Prostate gland (tissue), 2 donors: ENCODE data around the gene TRPM3. TPM values are rescaled to one million over a fixed set of nuclear protein-coding genes. Genes with fewer than 3 reads are reported as not detected.

Experiments
- DNase-seq: peaks from one replicate; pipeline ENCODE4 v3.0.0-alpha.2; 2019; ENCODE audit warnings: low spot score
- H3K27ac ChIP-seq, 2 donors: fragments of 200-600 bp; sonication (generic); 2 replicates each; pipeline ENCODE4 v1.5.1; 2017 to 2019
- H3K27me3 ChIP-seq: fragments of 200-600 bp; sonication (generic); replicated peaks from 2 replicates; pipeline ENCODE4 v1.5.1; 2019; ENCODE audit not compliant: insufficient read depth
- H3K36me3 ChIP-seq, 2 donors: fragments of 200-600 bp; sonication (generic); 1 replicate in 1 of 2; 2 replicates in 1 of 2; pipeline versions ENCODE4 v1.5.1 to v1.8.1; 2017 to 2019
- H3K4me1 ChIP-seq: fragments of 200-600 bp; sonication (generic); replicated peaks from 2 replicates; pipeline ENCODE4 v1.5.1; 2019
- H3K4me3 ChIP-seq, 2 donors: fragments of 200-600 bp; sonication (generic); 2 replicates each; pipeline ENCODE4 v1.5.1; 2017 to 2019
- H3K9me3 ChIP-seq: fragments of 200-600 bp; sonication (generic); 2 replicates; pipeline ENCODE4 v1.5.1; 2017
- CTCF ChIP-seq, 4 experiments: fragments of 200-600 bp in 2 of 4; fragments of 450-650 bp in 2 of 4; sonication (generic) in 2 of 4; IDR thresholded peaks; 1 replicate in 3 of 4; 2 replicates in 1 of 4; pipeline ENCODE4 v1.5.1; 2016 to 2019; ENCODE audit warnings: antibody characterized with exemption in 4 of 4, mild to moderate bottlenecking in 2 of 4, moderate library complexity in 2 of 4
- POLR2A ChIP-seq: fragments of 450-650 bp; IDR thresholded peaks from one replicate; pipeline ENCODE4 v1.6.1; 2016; ENCODE audit warnings: antibody characterized with exemption, mild to moderate bottlenecking
- POLR2AphosphoS5 ChIP-seq: sonication (generic); formaldehyde crosslinking; IDR thresholded peaks from one replicate; pipeline ENCODE4 v1.6.1; 2017; ENCODE audit warnings: antibody characterized with exemption
- WGBS: methylation state at CpG from one replicate; pipeline ENCODE4 v1.1.5; 2018; 5-methylcytosine and 5-hydroxymethylcytosine counted together
- intact Hi-C: fragments of 100-400 bp; cut with DNase I; formaldehyde crosslinking; loops from one replicate; pipeline ENCODE4 v1.14.2; 2022
- total RNA-seq, 2 donors: library from RNA; depleted of rRNA; stranded (reverse); fragments of >200 nt; gene quantifications; one replicate each; pipeline ENCODE4 v1.1.0, GENCODE V29; 2016

The TRPM3 gene
- total RNA-seq, 2 donors from 2014 or later: 0.32 to 18.7 TPM

DNA sequence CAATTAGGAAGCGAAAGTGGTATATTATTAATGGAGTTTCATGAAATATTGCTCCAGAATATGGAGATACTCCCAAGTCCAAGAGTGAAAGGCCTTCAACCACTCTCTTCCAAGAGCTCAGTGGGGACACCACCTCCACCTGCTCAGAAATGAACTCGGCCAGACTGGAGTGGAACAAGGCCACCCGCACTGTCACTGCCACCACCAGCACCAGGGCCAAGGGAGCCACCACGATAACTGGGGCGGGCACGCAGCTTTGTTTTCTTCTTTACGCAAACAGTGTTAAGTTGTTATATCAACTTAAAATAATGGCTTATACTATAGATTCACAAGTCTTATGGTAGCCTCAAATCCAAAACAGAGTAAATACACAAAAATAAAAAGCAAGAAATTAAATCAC, 204.1 kb downstream of the TRPM3 start:
- no peaks in the 10 kb centered on the region for H3K4me1 ChIP-seq
- no peak overlapping the region for H3K27ac ChIP-seq
- no peaks in the 10 kb centered on the region for H3K9me3 ChIP-seq
- H3K27me3 ChIP-seq: no peaks in the 10 kb centered on the region
- no peaks in the 10 kb centered on the region for H3K36me3 ChIP-seq
- intact Hi-C loops: no loop called here
- H3K4me3 ChIP-seq: no peak overlapping the region
- WGBS: 98% methylated on average over 7 of the region's 7 CpGs
- TF ChIP-seq POLR2AphosphoS5 (no peak), CTCF (IDR thresholded peaks at IDR 0.05) (no peak), POLR2A (no peak)
- no peak for DNase-seq

- H3K4me1 ChIP-seq: no peaks in the 10 kb centered on the region
- no peak for TF ChIP-seq CTCF (IDR thresholded peaks at IDR 0.05)
- TF ChIP-seq POLR2A: no peak
- TF ChIP-seq POLR2AphosphoS5: no peak
- intact Hi-C loops: no loop called here
- no peaks in the 10 kb centered on the region for H3K36me3 ChIP-seq
- no peaks in the 10 kb centered on the region for H3K9me3 ChIP-seq
- no peak for DNase-seq
- H3K27me3 ChIP-seq: no peaks in the 10 kb centered on the region
- no peak overlapping the region for H3K4me3 ChIP-seq
- WGBS: 75% methylated on average over 1 of the region's 1 CpG
- no peak overlapping the region for H3K27ac ChIP-seq
These were observed 209.6 kb downstream of the TRPM3 start for GRCh38 chr9:70911791-70912190.

DNA sequence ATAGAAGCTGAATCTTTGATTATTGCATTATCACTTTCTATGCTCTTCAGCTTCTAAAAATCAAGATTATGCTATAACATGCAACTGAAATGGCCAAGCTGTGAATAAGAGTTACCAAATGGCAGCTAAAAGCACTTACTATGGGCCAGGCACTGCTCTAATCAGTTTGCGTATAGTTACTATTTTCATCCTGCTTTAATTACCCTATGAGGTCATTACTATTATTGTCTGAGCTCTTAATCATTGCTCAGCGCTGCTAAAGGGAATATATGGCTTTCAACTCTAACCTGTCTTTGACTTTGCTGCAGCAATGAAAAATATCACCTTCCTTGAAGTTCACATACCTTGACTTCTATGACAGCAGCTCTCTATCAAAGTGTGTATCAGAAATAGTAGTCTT, 210.8 kb downstream of the TRPM3 start:
- 77% methylated on average over 2 of the region's 2 CpGs for WGBS
- Histone ChIP-seq H3K36me3 (no peaks in the 10 kb centered on the region), H3K4me1 (no peaks in the 10 kb centered on the region), H3K27ac (no peak overlapping the region), H3K9me3 (no peaks in the 10 kb centered on the region), H3K27me3 (no peaks in the 10 kb centered on the region), H3K4me3 (no peak overlapping the region)
- intact Hi-C loops: no loop called here
- DNase-seq: no peak
- TF ChIP-seq POLR2AphosphoS5: no peak
- TF ChIP-seq POLR2A: no peak
- no peak for TF ChIP-seq CTCF (IDR thresholded peaks at IDR 0.05)

GRCh38 chr9:70902692-70903131, 218.7 kb downstream of the TRPM3 start:
- TF ChIP-seq POLR2A (no peak), CTCF (IDR thresholded peaks at IDR 0.05) (no peak), POLR2AphosphoS5 (no peak)
- H3K27ac ChIP-seq: no peak overlapping the region
- H3K27me3 ChIP-seq: no peaks in the 10 kb centered on the region
- WGBS: 30% methylated on average over 6 of the region's 6 CpGs
- no peaks in the 10 kb centered on the region for H3K9me3 ChIP-seq
- DNase-seq: no peak
- H3K4me3 ChIP-seq: no peak overlapping the region
- no peaks in the 10 kb centered on the region for H3K36me3 ChIP-seq
- intact Hi-C loops: no loop called here
- H3K4me1 ChIP-seq: no peaks in the 10 kb centered on the region

DNA sequence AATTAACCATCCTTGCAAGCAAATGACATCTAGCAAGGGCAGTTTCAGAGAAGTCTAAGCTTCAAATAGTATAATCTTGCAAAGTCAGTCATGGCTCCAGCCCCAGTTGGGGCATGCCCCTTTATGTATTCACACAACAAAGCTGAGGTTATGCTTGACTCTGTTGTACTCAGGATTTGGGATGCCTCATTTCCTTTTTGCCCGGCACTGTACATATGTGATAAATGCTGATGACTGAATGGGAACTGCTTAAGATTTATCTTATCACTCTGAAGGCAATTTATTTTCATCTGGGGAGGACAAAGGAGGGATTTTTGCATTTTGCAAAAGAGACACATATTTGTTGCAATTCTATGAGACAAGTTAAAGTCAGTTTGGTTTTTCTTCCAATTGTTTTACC, 219.2 kb downstream of the TRPM3 start:
- no peaks in the 10 kb centered on the region for H3K27me3 ChIP-seq
- H3K9me3 ChIP-seq: no peaks in the 10 kb centered on the region
- H3K27ac ChIP-seq: no peak overlapping the region
- 32% methylated on average over 1 of the region's 1 CpG for WGBS
- TF ChIP-seq POLR2AphosphoS5 (no peak), CTCF (IDR thresholded peaks at IDR 0.05) (no peak), POLR2A (no peak)
- no peak for DNase-seq
- intact Hi-C loops: no loop called here
- H3K36me3 ChIP-seq: no peaks in the 10 kb centered on the region
- H3K4me3 ChIP-seq: no peak overlapping the region
- H3K4me1 ChIP-seq: no peaks in the 10 kb centered on the region
